Body of pancreas (tissue), 4 donors: Measurements from ENCODE around the gene CYB5RL. TPM values are rescaled to one million over a fixed set of nuclear protein-coding genes. Genes with fewer than 3 reads are reported as not detected.
A peak's percentile ranks its signal among the peaks of the same experiment; 100 is the strongest.
"Not testable (repeated sequence)": the region's sequence is repeated elsewhere in the genome, so short reads cannot be mapped to it uniquely, and the experiment has no call there.

Experiments used
- ATAC-seq: fragments of 150-250 bp; one replicate; pipeline ENCODE4 v1.9.1; 2016
- DNase-seq, 4 donors: peaks; one replicate each; pipeline ENCODE4 v3.0.0-alpha.2; 2019
- H3K27ac ChIP-seq, 4 donors: fragments of 200-600 bp; sonication (generic); 1 replicate in 3 of 4; 2 replicates in 1 of 4; pipeline versions ENCODE4 v1.5.1 to v1.6.1; 2016 to 2019; ENCODE audit warnings: mild to moderate bottlenecking in 1 of 4, mixed read lengths in 1 of 4, moderate library complexity in 1 of 4
- H3K27me3 ChIP-seq, 2 donors: fragments of 200-600 bp; sonication (generic); one replicate each; pipeline ENCODE4 v1.6.0; 2016; ENCODE audit warnings: mild to moderate bottlenecking in 1 of 2
- H3K36me3 ChIP-seq, 2 donors: fragments of 200-600 bp; sonication (generic); replicated peaks in 1 of 2; 2 replicates each; pipeline ENCODE4 v1.5.1; 2016; ENCODE audit warnings: low read depth in 2 of 2; ENCODE audit not compliant: insufficient read depth in 1 of 2
- H3K4me1 ChIP-seq: fragments of 200-600 bp; sonication (generic); one replicate; pipeline ENCODE4 v1.6.0; 2016
- H3K4me3 ChIP-seq, 2 donors: fragments of 200-600 bp; sonication (generic); 1 replicate in 1 of 2; 2 replicates in 1 of 2; pipeline ENCODE4 v1.5.1; 2016 to 2019
- H3K9me3 ChIP-seq, 3 donors: fragments of 200-600 bp; sonication (generic); 1 replicate in 2 of 3; 2 replicates in 1 of 3; pipeline ENCODE4 v1.5.1; 2016
- CTCF ChIP-seq, 7 experiments: fragments of 450-650 bp in 4 of 7; fragments of 200-600 bp in 3 of 7; sonication (generic) in 3 of 7; IDR thresholded peaks; one replicate each; pipeline ENCODE4 v1.5.1; 2016 to 2019; ENCODE audit warnings: antibody characterized with exemption in 7 of 7
- POLR2A ChIP-seq, 3 donors: fragments of 450-650 bp; IDR thresholded peaks; one replicate each; pipeline ENCODE4 v1.6.1; 2016; ENCODE audit warnings: antibody characterized with exemption in 3 of 3, mild to moderate bottlenecking in 2 of 3
- WGBS, 2 donors: methylation state at CpG; one replicate each; pipeline ENCODE4 v1.1.5; 2017; 5-methylcytosine and 5-hydroxymethylcytosine counted together
- intact Hi-C: fragments of 100-400 bp; cut with DNase I; formaldehyde crosslinking; loops from one replicate; pipeline ENCODE4 v1.15.1; 2023
- total RNA-seq, 2 donors: library from RNA; depleted of rRNA; stranded (reverse); fragments of >200 nt; gene quantifications; one replicate each; pipeline ENCODE4 v1.1.0, GENCODE V29; 2016

The CYB5RL gene
- total RNA-seq, 2 donors from 2014 or later = 6.5 to 13.2 TPM

GRCh38 chr1:54212872-54213271 is 13.0 kb upstream of the CYB5RL start:
- peaks cover 9 to 46% of the 10 kb centered on the region in 2 donors for H3K36me3 ChIP-seq
- H3K4me1 ChIP-seq = no peaks in the 10 kb centered on the region
- no peak for ATAC-seq
- H3K9me3 ChIP-seq = no peaks in the 10 kb centered on the region
- no peak overlapping the region for H3K4me3 ChIP-seq
- no peak overlapping the region for H3K27ac ChIP-seq
- DNase-seq = no peak
- no peaks in the 10 kb centered on the region for H3K27me3 ChIP-seq
- 52 to 83% methylated on average over 1 of the region's 1 CpG for WGBS, 2 donors
- no peak for TF ChIP-seq POLR2A (IDR thresholded peaks at IDR 0.05)
- TF ChIP-seq CTCF (IDR thresholded peaks at IDR 0.05) = no peak
- intact Hi-C loops = no loop called here

- not testable (repeated sequence) for DNase-seq, H3K4me3 ChIP-seq, ATAC-seq, H3K9me3 ChIP-seq, H3K27ac ChIP-seq, H3K4me1 ChIP-seq, H3K27me3 ChIP-seq
- peaks cover 9 to 40% of the 10 kb centered on the region in 2 donors for H3K36me3 ChIP-seq
- intact Hi-C loops = loop anchor here (10.0 kb wide), 1 partner anchor 143 kb away; no protein-coding TSS in a partner anchor
- WGBS, 2 donors = 65 to 69% methylated on average over 4 of the region's 4 CpGs
Observed at GRCh38 chr1:54207896-54208295, 8.1 kb upstream of the CYB5RL start.

GRCh38 chr1:54207287-54207686 is 7.5 kb upstream of the CYB5RL start:
- Histone ChIP-seq H3K4me1 (peaks cover 8% of the 10 kb centered on the region), H3K27me3 (no peaks in the 10 kb centered on the region), H3K9me3 (no peaks in the 10 kb centered on the region), H3K27ac (no peak overlapping the region), H3K36me3 (peaks cover 9 to 36% of the 10 kb centered on the region in 2 donors), H3K4me3 (no peak overlapping the region)
- no peak for DNase-seq
- no peak for TF ChIP-seq POLR2A (IDR thresholded peaks at IDR 0.05)
- no peak for TF ChIP-seq CTCF (IDR thresholded peaks at IDR 0.05)
- 67 to 69% methylated on average over 1 of the region's 1 CpG for WGBS, 2 donors
- no peak for ATAC-seq
- intact Hi-C loops = loop anchor here (10.0 kb wide), 1 partner anchor 142 kb away; no protein-coding TSS in a partner anchor

- H3K36me3 ChIP-seq = peaks cover 0 to 14% of the 10 kb centered on the region in 2 donors
- ATAC-seq = no peak
- intact Hi-C loops = loop anchor here (10.0 kb wide), 1 partner anchor 139 kb away; no protein-coding TSS in a partner anchor
- peaks cover 24% of the 10 kb centered on the region for H3K4me1 ChIP-seq
- DNase-seq = no peak
- no peak for TF ChIP-seq CTCF (IDR thresholded peaks at IDR 0.05)
- no peak for TF ChIP-seq POLR2A (IDR thresholded peaks at IDR 0.05)
- WGBS, 2 donors = 75 to 79% methylated on average over 7 of the region's 7 CpGs
- no peak overlapping the region for H3K27ac ChIP-seq
- no peaks in the 10 kb centered on the region for H3K9me3 ChIP-seq
- H3K27me3 ChIP-seq = no peaks in the 10 kb centered on the region
- no peak overlapping the region for H3K4me3 ChIP-seq
Observed at GRCh38 chr1:54204199-54204598, 4.4 kb upstream of the CYB5RL start.

GRCh38 chr1:54200519-54200997 is 728 bp upstream of the CYB5RL start:
- H3K4me1 ChIP-seq = peaks cover 30% of the 10 kb centered on the region
- TF ChIP-seq POLR2A (IDR thresholded peaks at IDR 0.05) (no peak), CTCF (IDR thresholded peaks at IDR 0.05) (no peak)
- H3K27me3 ChIP-seq = no peaks in the 10 kb centered on the region
- H3K27ac ChIP-seq = peak overlapping the region; percentile 65 to 86 (median 84)
- WGBS, 2 donors = 0 to 1% methylated on average over 6 to 15 of the region's 15 CpGs
- intact Hi-C loops = loop anchor here (10.0 kb wide), 1 partner anchor 136 kb away; no protein-coding TSS in a partner anchor
- DNase-seq = no peak
- no peak for ATAC-seq
- no peaks in the 10 kb centered on the region for H3K9me3 ChIP-seq
- H3K36me3 ChIP-seq = peaks cover 0 to 6% of the 10 kb centered on the region in 2 donors
- H3K4me3 ChIP-seq = peak overlapping the region; percentile 95 to 99
